ENCODE results near the gene TXNRD2.

- TF ChIP-seq TAF1 (IDR thresholded peaks at IDR 0.05; ENCODE audit: borderline replicate concordance, insufficient read depth, low read length) (no peak), POLR2AphosphoS5 (IDR thresholded peaks at IDR 0.05; ENCODE audit: low read depth, low read length) (no peak)
Measured at GRCh38 chr22:19927696-19928095, 13.9 kb downstream of the TXNRD2 start.
